ENCODE measurements around the gene BRCA1. TPM values are rescaled to one million over a fixed set of nuclear protein-coding genes. Genes with fewer than 3 reads are reported as not detected.
A peak's percentile ranks its signal among the peaks of the same experiment; 100 is the strongest.

Gene BRCA1
- total and polyA plus RNA-seq, 8 donors = 10.3 to 24.4 (median 18.4) TPM

DNA sequence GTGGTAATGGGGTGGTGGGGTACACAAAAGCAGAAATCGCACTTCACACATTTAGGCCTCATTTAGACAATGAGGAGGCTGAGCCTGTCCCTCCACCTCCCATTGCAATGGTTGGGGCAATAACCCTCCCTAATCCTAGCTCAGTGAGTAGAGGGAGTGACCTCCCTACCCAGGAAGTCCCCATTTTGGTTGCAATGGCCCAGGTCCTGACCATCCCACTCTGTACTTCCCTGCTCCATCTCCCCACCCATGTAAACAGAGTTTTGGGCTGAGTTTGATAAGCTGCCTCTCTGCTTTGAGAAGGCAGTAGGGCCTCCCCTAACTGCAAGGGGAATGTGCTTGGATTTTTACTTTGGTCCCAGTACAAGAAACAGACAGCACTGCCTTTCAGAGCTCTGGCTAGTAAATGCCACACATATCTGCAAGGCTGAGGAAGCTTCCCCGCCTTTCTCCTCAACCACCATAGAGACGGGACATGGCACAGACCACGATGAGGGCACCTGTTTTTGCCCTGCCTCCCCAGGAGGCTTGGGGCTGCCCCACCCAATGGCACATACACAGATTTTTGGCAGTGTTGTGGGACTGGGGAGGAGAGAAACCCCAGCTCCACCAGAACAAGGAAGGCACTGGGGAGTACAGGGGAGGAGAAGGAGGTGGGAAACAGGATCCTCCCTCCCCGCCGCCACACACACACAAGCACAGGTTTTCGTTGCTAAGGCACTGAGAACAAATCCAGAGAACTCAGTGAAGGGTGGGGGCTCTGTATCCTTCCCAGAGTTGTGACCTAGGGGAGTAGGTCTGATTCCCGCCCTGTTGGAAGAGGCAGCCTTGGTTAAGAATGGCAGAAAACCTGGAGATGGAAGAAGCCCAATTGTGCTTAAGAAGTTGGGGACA, 110.3 kb downstream of the BRCA1 start:
- Histone ChIP-seq H3K4me1 (peaks cover 8 to 74% of the 10 kb centered on the region in 2 donors), H3K9me3 (no peaks in the 10 kb centered on the region), H3K27ac (peak overlapping the region; percentile 19 to 55), H3K36me3 (peaks cover 0 to 70% of the 10 kb centered on the region in 2 donors), H3K4me3 (no peak overlapping the region), H3K27me3 (no peaks in the 10 kb centered on the region)
- TF ChIP-seq, protein P1, sequence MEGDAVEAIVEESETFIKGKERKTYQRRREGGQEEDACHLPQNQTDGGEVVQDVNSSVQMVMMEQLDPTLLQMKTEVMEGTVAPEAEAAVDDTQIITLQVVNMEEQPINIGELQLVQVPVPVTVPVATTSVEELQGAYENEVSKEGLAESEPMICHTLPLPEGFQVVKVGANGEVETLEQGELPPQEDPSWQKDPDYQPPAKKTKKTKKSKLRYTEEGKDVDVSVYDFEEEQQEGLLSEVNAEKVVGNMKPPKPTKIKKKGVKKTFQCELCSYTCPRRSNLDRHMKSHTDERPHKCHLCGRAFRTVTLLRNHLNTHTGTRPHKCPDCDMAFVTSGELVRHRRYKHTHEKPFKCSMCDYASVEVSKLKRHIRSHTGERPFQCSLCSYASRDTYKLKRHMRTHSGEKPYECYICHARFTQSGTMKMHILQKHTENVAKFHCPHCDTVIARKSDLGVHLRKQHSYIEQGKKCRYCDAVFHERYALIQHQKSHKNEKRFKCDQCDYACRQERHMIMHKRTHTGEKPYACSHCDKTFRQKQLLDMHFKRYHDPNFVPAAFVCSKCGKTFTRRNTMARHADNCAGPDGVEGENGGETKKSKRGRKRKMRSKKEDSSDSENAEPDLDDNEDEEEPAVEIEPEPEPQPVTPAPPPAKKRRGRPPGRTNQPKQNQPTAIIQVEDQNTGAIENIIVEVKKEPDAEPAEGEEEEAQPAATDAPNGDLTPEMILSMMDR (IDR thresholded peaks at IDR 0.05) = no peak
- intact Hi-C loops (cut with DNase I) = no loop called here
- DNase-seq (no peak), ATAC-seq (no peak)

DNA sequence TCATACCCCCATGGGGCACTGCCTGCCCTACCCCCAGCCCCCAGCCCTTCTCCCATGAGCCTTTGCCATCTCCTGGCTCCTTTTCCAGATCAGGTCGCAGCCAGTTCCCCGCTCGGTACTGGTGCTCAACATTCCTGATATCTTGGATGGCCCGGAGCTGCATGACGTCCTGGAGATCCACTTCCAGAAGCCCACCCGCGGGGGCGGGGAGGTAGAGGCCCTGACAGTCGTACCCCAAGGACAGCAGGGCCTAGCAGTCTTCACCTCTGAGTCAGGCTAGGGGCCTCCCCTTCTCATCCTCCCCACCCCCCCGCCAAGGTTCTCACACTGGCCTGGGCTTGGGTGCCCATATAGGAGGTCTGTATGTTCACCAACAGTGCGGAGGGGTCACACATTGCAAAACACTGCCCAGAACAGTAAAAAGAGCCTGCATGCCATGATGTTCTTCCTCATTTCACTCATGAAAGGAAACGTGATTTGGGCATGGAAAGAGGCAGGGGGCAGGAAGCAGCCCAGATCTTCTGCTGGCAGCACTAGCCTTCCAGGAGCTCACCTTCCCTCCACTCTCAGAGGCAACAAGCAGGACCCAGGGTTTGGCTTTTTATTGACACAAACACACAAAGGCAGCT, 111.0 kb downstream of the BRCA1 start:
- Histone ChIP-seq H3K4me1 (peaks cover 3 to 72% of the 10 kb centered on the region in 2 donors), H3K9me3 (no peaks in the 10 kb centered on the region), H3K27ac (peak overlapping the region; percentile 19 to 55), H3K4me3 (no peak overlapping the region), H3K27me3 (no peaks in the 10 kb centered on the region), H3K36me3 (peaks cover 0 to 70% of the 10 kb centered on the region in 2 donors)
- intact Hi-C loops (cut with DNase I) = no loop called here
- DNase-seq = no peak
- TF ChIP-seq, protein P1 (IDR thresholded peaks at IDR 0.05) = no peak
- no peak for ATAC-seq

DNA sequence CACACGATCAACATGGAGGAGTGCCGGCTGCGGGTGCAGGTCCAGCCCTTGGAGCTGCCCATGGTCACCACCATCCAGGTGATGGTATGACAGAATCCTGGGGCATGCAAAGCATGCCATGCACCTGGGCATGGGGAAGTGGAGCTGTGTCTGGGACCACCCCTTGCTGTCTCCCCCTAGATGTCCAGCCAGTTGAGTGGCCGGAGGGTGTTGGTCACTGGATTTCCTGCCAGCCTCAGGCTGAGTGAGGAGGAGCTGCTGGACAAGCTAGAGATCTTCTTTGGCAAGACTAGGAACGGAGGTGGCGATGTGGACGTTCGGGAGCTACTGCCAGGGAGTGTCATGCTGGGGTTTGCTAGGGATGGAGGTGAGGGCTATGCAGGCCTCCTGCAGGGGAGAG, 111.9 kb downstream of the BRCA1 start:
- Histone ChIP-seq H3K9me3 (no peaks in the 10 kb centered on the region), H3K4me3 (no peak overlapping the region), H3K27ac (no peak overlapping the region), H3K4me1 (peaks cover under 1 to 72% of the 10 kb centered on the region in 2 donors), H3K27me3 (no peaks in the 10 kb centered on the region), H3K36me3 (peaks cover 0 to 67% of the 10 kb centered on the region in 2 donors)
- no peak for DNase-seq
- no peak for ATAC-seq
- intact Hi-C loops (cut with DNase I) = no loop called here
- TF ChIP-seq, protein P1 (IDR thresholded peaks at IDR 0.05) = no peak

DNA sequence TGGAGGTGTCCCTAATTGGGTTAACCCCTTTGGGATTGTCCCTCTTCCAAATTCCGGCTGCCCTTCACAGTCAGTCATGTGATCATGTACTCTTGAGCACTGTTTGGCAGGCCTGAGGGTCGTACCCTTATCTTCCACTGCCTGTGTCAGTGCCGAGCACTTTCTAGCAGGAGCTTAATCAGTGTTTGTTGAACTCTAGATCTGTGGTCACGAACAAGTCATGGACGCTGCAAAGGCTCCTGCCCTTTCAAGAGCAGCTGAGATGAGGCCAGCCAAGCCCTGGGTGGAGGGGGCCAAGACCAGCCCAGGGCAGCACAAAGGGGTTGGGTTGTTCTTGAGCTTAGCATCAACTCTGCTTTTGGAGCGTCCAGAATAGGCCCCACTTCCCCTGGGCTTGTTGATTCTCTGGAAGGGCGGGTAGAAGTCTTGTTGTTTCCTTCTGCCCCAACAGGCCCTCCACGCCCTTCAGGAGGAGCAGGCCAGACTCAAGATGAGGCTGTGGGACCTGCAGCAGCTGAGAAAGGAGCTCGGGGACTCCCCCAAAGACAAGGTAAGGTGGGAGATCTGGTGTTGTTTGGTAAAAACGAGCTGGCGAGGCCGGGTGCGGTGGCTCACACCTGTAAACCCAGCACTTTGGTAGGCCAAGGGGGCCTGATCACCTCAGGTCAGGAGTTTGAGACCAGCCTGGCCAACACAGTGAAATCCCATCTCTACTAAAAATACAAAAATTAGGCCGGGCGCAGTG, 113.3 kb downstream of the BRCA1 start:
- intact Hi-C loops (cut with DNase I) = no loop called here
- no peak overlapping the region for H3K27ac ChIP-seq
- ATAC-seq (no peak), DNase-seq (peak in 1 of 4 donors; percentile 39)
- H3K27me3 ChIP-seq = no peaks in the 10 kb centered on the region
- peaks cover 4 to 80% of the 10 kb centered on the region in 2 donors for H3K4me1 ChIP-seq
- H3K4me3 ChIP-seq = no peak overlapping the region
- H3K9me3 ChIP-seq = no peaks in the 10 kb centered on the region
- peaks cover 0 to 55% of the 10 kb centered on the region in 2 donors for H3K36me3 ChIP-seq
- TF ChIP-seq, protein P1 (IDR thresholded peaks at IDR 0.05) = no peak
